Brain microvascular endothelial cell (primary cell): Measurements from ENCODE around the gene NCKAP1.

Source experiments
- DNase-seq: peaks from one replicate; pipeline ENCODE4 v3.0.0-alpha.2; 2020
- H3K27ac ChIP-seq: fragments of 250-450 bp; sonication (Bioruptor Pico); 2 replicates; pipeline ENCODE4 v1.5.1; 2020; ENCODE audit warnings: mild to moderate bottlenecking, moderate library complexity
- H3K27me3 ChIP-seq: fragments of 250-450 bp; sonication (Bioruptor Pico); replicated peaks from 2 replicates; pipeline ENCODE4 v1.5.1; 2020; ENCODE audit warnings: mild to moderate bottlenecking
- H3K36me3 ChIP-seq: fragments of 250-450 bp; sonication (Bioruptor Pico); replicated peaks from 2 replicates; pipeline ENCODE4 v1.5.1; 2020; ENCODE audit warnings: mild to moderate bottlenecking
- H3K4me3 ChIP-seq: 2 replicates; pipeline ENCODE4 v1.5.1; 2011; ENCODE audit warnings: low read depth, mild to moderate bottlenecking, control low read depth, low read length, moderate library complexity
- in situ Hi-C: cut with HindIII; loops from 2 replicates; pipeline ENCODE4 v1.10.0; 2017; ENCODE audit warnings: low sequenced_read_pairs, low pct_ligation_motif_present
- TF ChIP-seq, protein P1 (sequence below): IDR thresholded peaks from 2 replicates; pipeline ENCODE4 v1.5.1; 2011; ENCODE audit warnings: low read depth, mild to moderate bottlenecking, moderate library complexity, low read length, control low read depth, inconsistent platforms; ENCODE audit errors: missing control alignments

The NCKAP1 gene

DNA sequence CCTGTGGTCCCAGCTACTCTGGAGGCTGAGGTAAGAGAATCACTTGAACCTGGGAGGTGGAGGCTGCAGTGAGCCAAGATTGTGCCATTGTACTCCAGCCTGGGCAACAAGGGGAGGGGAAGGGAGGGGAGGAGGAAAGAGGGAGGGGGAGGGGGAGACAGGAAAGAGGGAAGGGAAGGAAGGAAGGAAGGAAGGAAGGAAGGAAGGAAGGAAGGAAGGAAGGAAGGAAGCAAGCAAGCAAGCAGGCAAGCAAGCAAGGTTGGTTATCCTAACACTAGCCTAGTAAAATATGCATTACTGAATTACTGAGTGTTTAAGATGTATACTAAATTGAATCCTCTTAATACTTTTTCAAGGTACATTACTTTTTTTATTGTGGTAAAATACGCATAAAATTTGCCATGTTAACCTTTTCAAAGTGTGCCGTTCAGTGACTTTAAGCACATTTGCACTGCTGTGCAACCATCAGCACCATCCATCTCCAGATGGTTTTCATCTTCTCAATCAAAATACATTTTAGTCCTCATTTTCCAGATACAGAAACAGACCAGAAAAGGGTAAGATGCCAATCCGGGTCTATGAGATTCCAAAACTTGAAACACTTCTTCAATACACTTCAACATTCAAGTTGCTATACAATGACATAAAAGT lies 28.9 kb downstream of the NCKAP1 start:
- no peaks in the 10 kb centered on the region for H3K27me3 ChIP-seq
- no peak overlapping the region for H3K4me3 ChIP-seq
- H3K36me3 ChIP-seq: no peaks in the 10 kb centered on the region
- in situ Hi-C loops: loop anchor here (25.0 kb wide), 1 partner anchor 247 kb away; no protein-coding TSS in a partner anchor
- H3K27ac ChIP-seq: peak overlapping the region; percentile 13
- no peak for DNase-seq
- TF ChIP-seq, protein P1, sequence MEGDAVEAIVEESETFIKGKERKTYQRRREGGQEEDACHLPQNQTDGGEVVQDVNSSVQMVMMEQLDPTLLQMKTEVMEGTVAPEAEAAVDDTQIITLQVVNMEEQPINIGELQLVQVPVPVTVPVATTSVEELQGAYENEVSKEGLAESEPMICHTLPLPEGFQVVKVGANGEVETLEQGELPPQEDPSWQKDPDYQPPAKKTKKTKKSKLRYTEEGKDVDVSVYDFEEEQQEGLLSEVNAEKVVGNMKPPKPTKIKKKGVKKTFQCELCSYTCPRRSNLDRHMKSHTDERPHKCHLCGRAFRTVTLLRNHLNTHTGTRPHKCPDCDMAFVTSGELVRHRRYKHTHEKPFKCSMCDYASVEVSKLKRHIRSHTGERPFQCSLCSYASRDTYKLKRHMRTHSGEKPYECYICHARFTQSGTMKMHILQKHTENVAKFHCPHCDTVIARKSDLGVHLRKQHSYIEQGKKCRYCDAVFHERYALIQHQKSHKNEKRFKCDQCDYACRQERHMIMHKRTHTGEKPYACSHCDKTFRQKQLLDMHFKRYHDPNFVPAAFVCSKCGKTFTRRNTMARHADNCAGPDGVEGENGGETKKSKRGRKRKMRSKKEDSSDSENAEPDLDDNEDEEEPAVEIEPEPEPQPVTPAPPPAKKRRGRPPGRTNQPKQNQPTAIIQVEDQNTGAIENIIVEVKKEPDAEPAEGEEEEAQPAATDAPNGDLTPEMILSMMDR: no peak

DNA sequence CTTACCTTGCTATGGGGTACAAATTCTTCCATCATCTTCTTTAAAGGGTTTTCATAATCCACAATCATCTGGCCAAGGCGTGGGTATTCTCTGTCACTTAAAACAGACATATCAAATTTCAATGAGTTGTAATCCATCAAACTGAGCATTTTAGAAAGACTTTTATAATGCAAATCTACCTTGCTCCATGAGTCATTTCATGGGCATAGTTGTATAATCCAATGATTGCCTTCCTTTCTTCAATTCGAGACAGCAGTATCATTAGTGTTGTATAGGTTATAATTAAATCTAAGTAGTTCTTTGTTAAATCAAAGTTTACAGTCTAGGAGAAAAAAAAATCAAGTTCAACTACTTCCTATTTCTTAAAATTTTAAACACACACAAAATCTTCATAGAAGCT lies 36.3 kb downstream of the NCKAP1 start:
- TF ChIP-seq, protein P1: no peak
- in situ Hi-C loops: loop anchor here (25.0 kb wide), 1 partner anchor 240 kb away; no protein-coding TSS in a partner anchor
- Histone ChIP-seq H3K27me3 (no peaks in the 10 kb centered on the region), H3K36me3 (peaks cover 18% of the 10 kb centered on the region), H3K27ac (no peak overlapping the region), H3K4me3 (no peak overlapping the region)
- no peak for DNase-seq

DNA sequence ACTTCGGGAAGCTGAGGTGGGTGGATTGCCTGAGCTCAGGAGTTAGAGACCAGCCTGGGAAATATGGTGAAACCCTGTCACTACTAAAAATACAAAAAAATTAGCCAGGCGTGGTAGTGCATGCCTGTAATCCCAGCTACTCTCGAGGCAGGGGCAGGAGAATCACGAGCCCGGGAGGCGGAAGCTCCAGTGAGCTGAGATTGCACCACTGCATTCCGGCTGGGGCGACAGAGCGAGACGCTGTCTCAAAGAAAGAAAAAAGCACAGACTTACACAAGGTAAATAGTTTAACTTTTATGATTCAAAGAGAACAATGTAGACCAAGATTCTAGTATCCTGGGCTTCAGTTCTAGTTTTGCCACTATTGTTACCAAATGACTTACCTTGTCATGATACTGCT lies 37.4 kb downstream of the NCKAP1 start:
- Histone ChIP-seq H3K27me3 (no peaks in the 10 kb centered on the region), H3K27ac (no peak overlapping the region), H3K36me3 (peaks cover 18% of the 10 kb centered on the region), H3K4me3 (no peak overlapping the region)
- TF ChIP-seq, protein P1: no peak
- in situ Hi-C loops: loop anchor here (25.0 kb wide), 1 partner anchor 239 kb away; no protein-coding TSS in a partner anchor
- DNase-seq: no peak

DNA sequence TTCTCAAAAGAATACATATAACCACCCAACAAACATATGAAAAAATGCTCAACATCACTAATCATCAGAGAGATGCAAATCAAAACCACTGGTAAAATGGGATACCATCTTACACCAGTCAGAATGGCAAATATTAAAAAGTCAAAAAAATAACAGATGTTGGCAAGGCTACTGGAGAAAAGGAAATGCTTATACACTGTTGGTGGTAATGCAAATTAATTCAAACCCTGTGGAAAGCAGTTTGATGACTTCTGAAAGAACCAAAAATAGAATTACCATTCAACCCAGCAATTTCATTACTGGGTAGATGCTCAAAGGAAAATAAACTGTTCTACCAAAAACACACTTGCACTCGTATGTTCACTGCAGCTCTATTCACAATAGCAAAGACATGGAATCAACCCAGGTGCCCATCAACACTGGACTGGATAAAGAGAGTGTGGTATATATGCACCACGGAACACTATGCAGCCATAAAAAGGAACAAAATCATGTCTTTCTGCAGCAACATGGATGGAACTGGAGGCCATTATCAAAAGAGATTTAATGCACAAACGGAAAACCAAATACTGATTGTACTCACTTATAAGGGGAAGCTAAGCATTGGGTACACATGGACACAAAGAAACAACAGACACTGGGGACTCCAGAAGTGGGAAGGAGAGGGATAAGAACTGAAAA lies 38.8 kb downstream of the NCKAP1 start:
- TF ChIP-seq, protein P1: no peak
- in situ Hi-C loops: loop anchor here (25.0 kb wide), 1 partner anchor 237 kb away; no protein-coding TSS in a partner anchor
- H3K4me3 ChIP-seq: no peak overlapping the region

DNA sequence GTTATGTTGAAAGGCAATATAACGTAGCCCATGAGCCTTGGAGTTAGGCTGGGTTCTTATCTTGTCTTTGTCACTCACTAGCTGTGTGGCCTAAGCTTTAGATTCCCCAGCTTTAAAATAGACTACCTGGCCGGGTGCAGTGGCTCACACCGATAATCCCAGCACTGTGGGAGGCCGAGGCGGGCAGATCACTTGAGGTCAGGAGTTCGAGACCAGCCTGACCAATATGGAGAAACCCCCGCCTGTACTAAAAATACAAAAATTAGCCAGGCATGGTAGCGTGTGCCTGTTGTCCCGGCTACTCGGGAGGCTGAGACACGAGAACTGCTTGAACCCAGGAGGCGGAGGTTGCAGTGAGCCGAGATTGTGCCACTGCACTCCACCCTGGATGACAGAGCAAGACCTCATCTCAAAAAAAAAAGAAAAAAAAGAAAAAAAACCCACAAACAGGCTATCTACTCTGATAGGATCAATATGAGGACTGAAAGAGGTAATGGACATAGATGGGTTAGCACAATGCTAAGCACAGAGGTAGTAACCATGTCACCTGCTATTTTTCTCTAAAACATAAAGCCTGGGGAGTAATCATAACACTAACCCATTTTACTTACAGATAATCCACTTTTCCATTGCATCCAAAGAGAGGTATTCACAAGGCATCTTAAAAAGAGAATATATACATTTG lies 43.9 kb downstream of the NCKAP1 start:
- Histone ChIP-seq H3K27ac (no peak overlapping the region), H3K4me3 (no peak overlapping the region), H3K36me3 (peaks cover 26% of the 10 kb centered on the region), H3K27me3 (no peaks in the 10 kb centered on the region)
- TF ChIP-seq, protein P1: no peak
- no peak for DNase-seq
- in situ Hi-C loops: no loop called here

More for the DNA sequence above, 38.8 kb downstream of the NCKAP1 start:
- H3K27ac ChIP-seq: no peak overlapping the region
- H3K36me3 ChIP-seq: peaks cover 23% of the 10 kb centered on the region
- DNase-seq: no peak
- no peaks in the 10 kb centered on the region for H3K27me3 ChIP-seq
